Right hindlimb (tissue), 1 donor: ENCODE results near the gene MMS19.
"Not testable (repeated sequence)": the region's sequence is repeated elsewhere in the genome, so short reads cannot be mapped to it uniquely, and the experiment has no call there.

ENCODE experiments used
- DNase-seq: peaks from one replicate; pipeline ENCODE4 v3.0.0-alpha.2; 2018

Gene MMS19

GRCh38 chr10:97425964-97426775, 72.1 kb downstream of the MMS19 start, which contains the start of gene PGAM1:
Gene PGAM1 (plus strand): TSS chr10:97426191. CDS start chr10:97426308, 117 bp downstream.
- peak; percentile 97 for DNase-seq

DNA sequence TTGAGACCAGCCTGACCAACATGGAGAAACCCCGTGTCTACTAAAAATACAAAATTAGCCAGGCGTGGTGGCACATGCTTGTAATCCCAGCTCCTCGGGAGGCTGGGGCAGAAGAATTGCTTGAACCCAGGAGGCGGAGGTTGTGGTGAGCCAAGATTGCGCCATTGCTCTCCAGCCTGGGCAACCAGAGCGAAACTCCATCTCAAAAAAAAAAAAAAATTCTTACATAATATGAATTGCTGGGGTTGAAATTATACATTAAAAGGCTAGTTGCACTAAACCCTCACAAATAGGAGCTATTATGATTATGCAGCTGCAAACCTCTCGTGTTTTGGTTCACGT, 74.5 kb downstream of the MMS19 start:
- not testable (repeated sequence) for DNase-seq

GRCh38 chr10:97416565-97416964, 81.7 kb downstream of the MMS19 start:
- no peak for DNase-seq

DNA sequence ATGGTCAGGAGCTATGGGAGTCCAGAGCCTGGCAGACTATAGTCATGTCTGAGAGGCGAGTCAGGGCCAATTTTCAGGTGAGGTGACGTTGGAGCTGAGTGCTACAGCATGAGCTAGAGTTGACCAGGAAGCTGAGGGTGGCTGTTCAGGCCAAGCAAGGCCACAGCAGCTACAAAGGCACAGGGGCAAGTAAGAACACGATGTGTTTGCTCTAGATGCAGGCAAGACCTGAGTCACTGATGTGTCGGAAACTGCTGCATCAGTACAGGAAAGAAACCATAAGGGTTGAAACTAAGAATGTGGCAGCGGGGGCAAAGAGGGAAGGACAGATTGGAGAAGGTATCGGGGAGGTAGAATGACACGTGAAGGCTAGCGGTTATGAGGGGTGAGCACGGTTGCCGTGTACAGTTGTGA, 85.3 kb downstream of the MMS19 start:
- DNase-seq, result no peak

DNA sequence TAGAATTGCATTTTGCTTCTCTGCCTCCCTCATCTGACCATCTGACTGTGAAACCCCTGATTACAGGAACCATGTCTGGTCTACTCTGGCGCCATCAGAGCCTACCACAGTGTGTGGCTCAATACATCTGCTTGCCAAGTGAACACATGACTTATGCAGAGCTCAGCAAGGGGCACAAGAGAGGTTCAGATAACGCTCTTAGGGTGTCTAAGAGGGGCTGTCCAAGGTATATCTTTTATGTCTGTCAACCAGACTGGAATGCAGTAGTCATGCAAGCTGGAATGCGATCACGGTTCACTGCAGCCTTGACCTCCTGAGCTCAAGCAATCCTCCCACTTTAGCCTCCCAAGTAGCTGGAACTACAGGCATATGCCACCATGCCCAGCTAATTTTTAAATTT, 86.8 kb downstream of the MMS19 start:
- no peak for DNase-seq

DNA sequence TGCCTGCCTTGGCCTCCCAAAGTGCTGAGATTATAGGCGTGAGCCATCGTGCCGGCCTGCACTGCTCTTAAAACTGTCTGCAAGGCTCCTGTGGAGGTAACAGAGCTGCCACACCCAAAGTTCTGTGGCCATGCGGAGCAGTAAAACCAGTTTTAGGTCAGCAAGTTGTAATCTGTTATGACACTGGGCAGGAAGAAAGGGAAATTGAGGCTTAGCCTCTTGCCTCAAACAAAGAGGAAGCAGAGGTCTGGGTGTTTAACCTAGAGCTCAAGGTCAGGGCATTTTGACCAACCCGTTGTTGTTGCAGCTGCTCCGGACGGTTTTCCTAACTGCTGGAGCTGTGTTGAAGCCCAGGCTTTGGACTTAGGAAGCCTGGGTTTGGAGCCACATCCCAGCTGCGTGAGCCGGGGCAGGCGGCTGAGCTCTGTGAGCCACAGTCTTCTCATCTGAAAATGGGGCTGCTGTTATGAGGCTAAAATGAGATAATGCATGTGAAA, 89.7 kb downstream of the MMS19 start:
- DNase-seq, result no peak
